GM23248 (cell line): ENCODE results near the gene GPR61.

Source experiments
- EZH2 ChIP-seq: fragments of 200-600 bp; sonication (generic); IDR thresholded peaks from 2 replicates; pipeline ENCODE4 v1.6.1; 2018; ENCODE audit warnings: antibody characterized with exemption, mild to moderate bottlenecking; ENCODE audit not compliant: insufficient read depth, poor library complexity, severe bottlenecking
- EZH2phosphoT487 ChIP-seq: fragments of 200-600 bp; sonication (generic); IDR thresholded peaks from 2 replicates; pipeline ENCODE4 v1.6.1; 2018; ENCODE audit warnings: antibody characterized with exemption, moderate library complexity, mild to moderate bottlenecking, low read depth; ENCODE audit not compliant: insufficient read depth

DNA sequence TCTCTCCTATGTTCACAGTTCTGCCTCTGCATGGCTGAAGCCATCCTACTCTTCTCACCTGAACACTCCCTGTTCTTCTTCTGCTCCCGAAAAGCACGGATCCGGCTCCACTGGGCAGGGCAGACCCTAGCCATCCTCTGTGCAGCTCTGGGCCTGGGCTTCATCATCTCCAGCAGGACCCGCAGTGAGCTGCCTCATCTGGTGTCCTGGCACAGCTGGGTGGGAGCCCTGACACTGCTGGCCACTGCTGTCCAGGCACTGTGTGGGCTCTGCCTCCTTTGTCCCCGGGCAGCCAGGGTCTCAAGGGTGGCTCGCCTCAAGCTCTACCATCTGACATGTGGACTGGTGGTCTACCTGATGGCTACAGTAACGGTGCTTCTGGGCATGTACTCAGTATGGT, 43.9 kb upstream of the GPR61 start:
- TF ChIP-seq EZH2 (no peak), EZH2phosphoT487 (no peak)
